GM12873 (cell line): ENCODE measurements around the gene ZFHX2.

ENCODE experiments used
- CTCF ChIP-seq: IDR thresholded peaks from 2 replicates; pipeline ENCODE4 v1.5.1; 2012; ENCODE audit warnings: low read depth, mild to moderate bottlenecking, moderate library complexity, low read length, control low read depth; ENCODE audit not compliant: insufficient read depth; ENCODE audit errors: missing control alignments

The ZFHX2 gene

GRCh38 chr14:23545740-23546365 is 5.7 kb downstream of the ZFHX2 start:
- TF ChIP-seq CTCF, result no peak

GRCh38 chr14:23544511-23545447 is 6.8 kb downstream of the ZFHX2 start:
- no peak for TF ChIP-seq CTCF

- TF ChIP-seq CTCF, result no peak
Measured at GRCh38 chr14:23543403-23543802, 8.2 kb downstream of the ZFHX2 start.

GRCh38 chr14:23542261-23542660 is 9.3 kb downstream of the ZFHX2 start:
- TF ChIP-seq CTCF, result no peak

GRCh38 chr14:23540141-23540469 is 11.5 kb downstream of the ZFHX2 start:
- TF ChIP-seq CTCF, result no peak

- TF ChIP-seq CTCF, result peak; percentile 89
Measured at GRCh38 chr14:23539248-23540140, 12.1 kb downstream of the ZFHX2 start.

- no peak for TF ChIP-seq CTCF
Measured at GRCh38 chr14:23538785-23539184, 12.8 kb downstream of the ZFHX2 start.
